Islet of Langerhans (tissue), 1 donor: ENCODE measurements around the gene UTF1.
"Not testable (repeated sequence)": the region's sequence is repeated elsewhere in the genome, so short reads cannot be mapped to it uniquely, and the experiment has no call there.

Experiments
- FAIRE-seq: peaks from one replicate; lab custom pipeline; 2011; peaks lifted over from hg19 to GRCh38; lab: Jason Lieb, UNC

UTF1 gene

GRCh38 chr10:133210398-133211140 is 19.4 kb upstream of the UTF1 start:
- FAIRE-seq, result no peak

GRCh38 chr10:133211141-133211830 is 18.7 kb upstream of the UTF1 start:
- no peak for FAIRE-seq

GRCh38 chr10:133211959-133212852 is 17.8 kb upstream of the UTF1 start:
- FAIRE-seq, result no peak

- FAIRE-seq, result no peak
Measured at GRCh38 chr10:133212853-133213494, 17.0 kb upstream of the UTF1 start.

- no peak for FAIRE-seq
Measured at GRCh38 chr10:133213641-133214467, 16.2 kb upstream of the UTF1 start.

- no peak for FAIRE-seq
Measured at GRCh38 chr10:133214468-133215410, 15.3 kb upstream of the UTF1 start.

GRCh38 chr10:133215586-133215985 is 14.4 kb upstream of the UTF1 start:
- no peak for FAIRE-seq

- no peak for FAIRE-seq
Measured at GRCh38 chr10:133216776-133217175, 13.2 kb upstream of the UTF1 start.

GRCh38 chr10:133217800-133218589 is 12.0 kb upstream of the UTF1 start:
- no peak for FAIRE-seq

GRCh38 chr10:133218891-133219290 is 11.1 kb upstream of the UTF1 start:
- FAIRE-seq, result no peak

- no peak for FAIRE-seq
Measured at GRCh38 chr10:133219782-133220181, 10.2 kb upstream of the UTF1 start.

- FAIRE-seq, result no peak
Measured at GRCh38 chr10:133221331-133221730, 8.7 kb upstream of the UTF1 start.

GRCh38 chr10:133221756-133222155 is 8.3 kb upstream of the UTF1 start:
- FAIRE-seq, result not testable (repeated sequence)

- FAIRE-seq, result no peak
Measured at GRCh38 chr10:133224076-133224475, 5.9 kb upstream of the UTF1 start.

- FAIRE-seq, result no peak
Measured at GRCh38 chr10:133224756-133225372, 5.2 kb upstream of the UTF1 start.

GRCh38 chr10:133225707-133226191 is 4.3 kb upstream of the UTF1 start:
- FAIRE-seq, result no peak

- no peak for FAIRE-seq
Measured at GRCh38 chr10:133226251-133226808, 3.7 kb upstream of the UTF1 start.

- no peak for FAIRE-seq
Measured at GRCh38 chr10:133227256-133227655, 2.8 kb upstream of the UTF1 start.
